ENCODE results near the gene EHD2.
"Not testable (repeated sequence)": the region's sequence is repeated elsewhere in the genome, so short reads cannot be mapped to it uniquely, and the experiment has no call there.

The EHD2 gene

DNA sequence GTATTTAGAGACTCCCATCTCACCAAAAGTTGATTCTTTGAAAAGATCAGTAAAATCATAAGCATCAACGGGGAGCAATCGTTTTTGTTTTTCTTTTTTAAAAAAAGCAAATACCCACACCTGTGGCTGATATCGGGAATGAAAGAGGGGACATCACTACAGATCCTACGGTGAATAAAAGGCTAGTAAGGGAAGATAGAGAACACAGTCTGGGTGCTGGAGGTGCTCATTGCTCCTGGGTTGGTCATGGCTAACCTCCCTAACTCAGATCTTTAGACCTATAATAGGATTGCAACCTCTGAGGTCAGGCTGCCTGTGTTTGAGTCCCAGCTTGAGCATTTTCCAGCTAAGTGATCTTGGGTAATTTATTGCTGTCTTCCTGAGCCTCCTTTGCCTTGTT is 1.1 kb downstream of the EHD2 start:
- no peak for DNase-seq (ENCODE audit: low read depth in 2 of 2)

DNA sequence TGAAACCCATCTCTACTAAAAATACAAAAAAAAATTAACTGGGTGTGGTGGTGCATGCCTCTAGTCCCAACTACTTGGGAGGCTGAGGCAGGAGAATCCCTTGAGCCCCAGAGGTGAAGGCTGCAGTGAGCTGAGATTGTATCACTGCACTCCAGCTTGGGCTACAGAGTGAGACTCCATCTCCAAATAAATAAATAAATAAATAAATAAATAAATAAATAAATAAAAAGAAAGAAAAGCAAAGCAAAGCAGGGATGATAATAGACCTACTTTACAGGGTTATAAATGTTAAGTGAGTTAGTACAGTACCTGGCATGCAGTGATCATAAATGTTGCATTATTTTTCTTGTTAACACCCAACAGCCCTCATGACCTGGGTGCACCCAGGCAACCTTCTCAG is 1.6 kb downstream of the EHD2 start:
- DNase-seq (ENCODE audit: low read depth in 2 of 2), result not testable (repeated sequence)

GRCh38 chr19:47716270-47716937 is 3.2 kb downstream of the EHD2 start:
- no peak for DNase-seq (ENCODE audit: low read depth in 2 of 2)

GRCh38 chr19:47718415-47719046 is 5.3 kb downstream of the EHD2 start:
- DNase-seq (ENCODE audit: low read depth in 2 of 2), result not testable (repeated sequence)

DNA sequence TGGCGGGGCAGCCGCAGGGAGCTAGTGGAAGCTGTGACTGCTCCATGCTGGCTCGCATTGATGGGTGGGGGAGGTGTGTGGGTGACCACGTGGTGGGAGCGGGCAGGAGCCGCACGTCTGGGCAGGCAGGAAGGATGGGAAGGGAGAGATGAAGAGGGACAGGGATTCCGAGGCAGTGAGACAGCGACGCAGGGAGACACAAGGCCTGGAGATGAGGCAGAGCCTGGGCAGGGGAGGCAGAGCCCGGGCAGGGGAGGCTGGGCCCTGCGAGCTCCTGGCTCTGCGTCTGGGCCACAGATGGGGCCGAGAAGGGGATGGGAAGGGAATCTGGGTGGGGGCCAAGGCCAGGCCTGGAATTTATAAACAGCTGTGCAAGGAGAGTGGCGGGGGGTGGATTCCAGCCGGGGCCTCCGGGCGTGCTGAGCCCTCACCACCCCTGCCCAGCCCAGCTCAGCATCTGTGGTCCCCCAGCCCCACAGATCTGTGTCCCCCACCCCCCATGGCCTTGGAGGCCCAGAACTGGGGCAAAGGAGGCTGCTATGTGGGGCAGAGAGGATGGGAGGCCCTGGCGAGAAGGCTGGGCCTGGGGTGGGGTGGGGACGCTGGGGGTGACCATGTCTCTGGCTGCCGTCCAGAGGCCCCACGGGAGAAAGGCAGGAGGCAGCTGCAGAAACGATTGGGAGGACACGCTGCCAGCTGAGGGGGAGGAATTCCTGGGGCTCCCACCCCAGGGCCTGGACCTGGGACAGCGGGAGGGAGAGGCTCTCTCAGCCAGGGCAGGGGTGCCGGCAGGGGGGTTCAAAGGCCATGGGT is 6.0 kb downstream of the EHD2 start:
- DNase-seq (ENCODE audit: low read depth in 2 of 2), result no peak

DNA sequence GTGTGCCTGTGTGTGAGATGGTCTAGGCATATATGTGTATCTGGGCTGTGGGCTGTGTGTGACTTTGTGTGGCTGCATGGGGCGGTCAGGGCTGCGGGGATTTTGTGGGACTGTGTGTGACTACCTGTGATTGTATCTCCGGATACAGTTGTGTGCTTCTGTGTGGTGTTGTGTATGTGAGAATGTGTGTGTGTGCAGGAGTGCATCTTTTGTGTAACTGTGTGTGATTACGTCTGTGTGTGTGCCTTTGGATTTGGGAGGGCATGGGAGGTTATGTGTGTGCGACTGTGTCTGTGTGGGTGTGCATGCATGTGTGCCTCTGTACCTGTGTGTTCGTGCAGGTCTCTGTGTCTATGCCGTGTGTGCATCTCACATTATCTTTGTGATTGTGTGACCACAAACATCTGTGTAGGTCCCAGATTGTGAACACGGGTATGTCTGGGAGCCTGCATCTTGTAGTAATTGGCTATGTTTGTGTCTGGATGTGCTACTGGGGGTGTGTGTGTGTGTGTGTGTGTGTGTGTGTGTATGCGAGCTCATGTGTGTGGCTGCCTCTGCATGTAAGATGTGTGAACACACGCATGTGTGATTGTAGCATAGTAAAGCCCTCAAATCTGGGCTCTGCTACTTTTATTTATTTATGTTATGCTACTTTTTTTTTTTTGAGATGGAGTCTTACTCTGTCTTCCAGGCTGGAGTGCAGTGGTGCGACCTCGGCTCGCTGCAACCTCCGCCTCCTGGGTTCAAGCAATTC is 7.6 kb downstream of the EHD2 start:
- DNase-seq (ENCODE audit: low read depth in 2 of 2), result no peak

DNA sequence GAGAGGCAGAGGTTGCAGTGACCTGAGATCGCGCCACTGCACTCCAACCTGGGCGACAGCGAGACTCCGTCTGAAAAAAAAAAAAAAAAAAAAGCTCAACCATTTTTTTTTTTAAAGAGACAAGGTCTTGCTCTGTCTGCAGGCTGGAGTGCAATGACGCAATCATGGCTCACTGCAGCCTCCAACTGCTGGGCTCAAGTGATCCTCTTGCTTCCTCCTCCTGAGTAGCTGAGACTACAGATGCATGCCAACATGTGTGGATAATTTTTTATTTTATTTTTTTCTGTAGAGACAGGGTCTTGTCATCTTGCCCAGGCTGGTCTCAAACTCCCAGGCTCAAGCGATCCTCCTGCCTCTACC is 10.3 kb downstream of the EHD2 start:
- no peak for DNase-seq (ENCODE audit: low read depth in 2 of 2)

GRCh38 chr19:47725759-47726401 is 12.7 kb downstream of the EHD2 start:
- no peak for DNase-seq (ENCODE audit: low read depth in 2 of 2)

- no peak for DNase-seq (ENCODE audit: low read depth in 2 of 2)
Measured at GRCh38 chr19:47726467-47726866, 13.2 kb downstream of the EHD2 start.

DNA sequence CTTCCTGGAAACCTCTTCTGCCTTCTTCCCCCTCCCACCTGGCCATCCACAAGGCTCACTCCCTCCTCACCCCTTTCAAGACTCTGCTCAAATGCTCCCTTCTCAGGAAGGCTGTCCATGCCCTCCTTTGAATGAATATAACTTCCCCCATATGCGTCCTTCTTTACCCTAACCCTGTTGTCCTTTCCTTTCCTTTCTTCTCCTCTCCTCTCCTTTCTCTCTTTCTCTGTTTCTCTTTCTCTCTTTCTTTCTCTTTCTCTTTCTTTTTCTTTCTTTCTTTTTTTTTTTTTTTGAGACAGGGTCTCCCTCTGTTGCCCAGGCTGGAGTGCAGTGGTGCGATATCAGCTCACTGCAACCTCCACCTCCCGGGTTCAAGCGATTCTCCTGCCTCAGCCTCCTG is 15.1 kb downstream of the EHD2 start:
- DNase-seq (ENCODE audit: low read depth in 2 of 2), result not testable (repeated sequence)

- DNase-seq (ENCODE audit: low read depth in 2 of 2), result no peak
Measured at GRCh38 chr19:47729468-47729798, 16.2 kb downstream of the EHD2 start.

DNA sequence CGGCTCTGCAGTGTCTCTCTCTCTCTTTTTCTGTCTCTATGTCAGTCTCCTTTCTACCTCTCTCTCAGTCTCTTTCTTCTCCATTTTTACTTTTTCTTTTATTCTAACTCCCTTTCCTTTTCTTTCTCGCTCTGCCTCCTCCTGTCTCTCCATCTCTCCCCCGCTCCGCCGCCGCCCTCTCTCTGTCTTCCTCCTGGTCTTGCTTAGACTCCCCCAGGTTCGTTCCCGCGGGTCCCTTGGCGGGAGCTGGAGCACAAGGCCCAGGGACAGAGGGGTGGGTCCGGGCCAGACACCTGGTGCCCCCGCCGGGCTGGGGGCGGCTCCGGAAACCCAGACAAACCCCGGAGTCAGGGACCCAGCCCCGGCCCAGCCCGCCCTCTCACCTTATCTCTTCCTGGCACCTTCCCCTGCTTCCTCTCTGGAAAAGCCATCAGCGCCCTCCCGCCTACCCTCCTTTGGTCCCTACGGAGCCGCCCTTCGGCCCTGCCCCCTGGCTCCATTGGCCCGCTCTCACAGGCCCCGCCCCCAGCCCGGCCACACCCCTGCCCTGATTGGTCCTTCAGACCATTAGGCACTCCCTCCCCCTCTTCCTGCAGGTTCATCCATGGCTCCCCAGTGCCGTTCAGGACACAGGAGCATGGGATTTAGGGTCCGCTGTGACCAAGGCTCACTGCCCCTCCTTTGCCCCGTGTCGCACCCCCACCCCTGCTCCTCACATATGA is 16.7 kb downstream of the EHD2 start:
- DNase-seq (ENCODE audit: low read depth in 2 of 2), result no peak

DNA sequence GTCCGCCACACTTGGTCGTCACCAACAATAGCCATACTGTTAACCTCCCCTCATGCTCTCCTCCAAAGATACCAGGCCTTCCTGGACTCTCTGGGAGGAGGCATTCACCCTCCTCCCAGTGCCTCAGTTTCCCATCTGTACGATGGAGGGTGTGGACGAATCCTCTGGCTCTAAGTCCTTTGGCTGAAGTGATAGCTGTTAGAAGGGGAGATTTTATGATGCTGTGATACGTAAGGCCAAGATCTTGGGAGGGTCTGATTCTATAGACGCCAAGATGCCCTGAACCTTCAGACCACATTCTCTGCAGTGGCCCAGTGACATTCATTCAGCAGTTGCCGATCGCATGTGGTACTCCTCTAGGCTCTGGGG is 17.3 kb downstream of the EHD2 start:
- DNase-seq (ENCODE audit: low read depth in 2 of 2), result no peak

DNA sequence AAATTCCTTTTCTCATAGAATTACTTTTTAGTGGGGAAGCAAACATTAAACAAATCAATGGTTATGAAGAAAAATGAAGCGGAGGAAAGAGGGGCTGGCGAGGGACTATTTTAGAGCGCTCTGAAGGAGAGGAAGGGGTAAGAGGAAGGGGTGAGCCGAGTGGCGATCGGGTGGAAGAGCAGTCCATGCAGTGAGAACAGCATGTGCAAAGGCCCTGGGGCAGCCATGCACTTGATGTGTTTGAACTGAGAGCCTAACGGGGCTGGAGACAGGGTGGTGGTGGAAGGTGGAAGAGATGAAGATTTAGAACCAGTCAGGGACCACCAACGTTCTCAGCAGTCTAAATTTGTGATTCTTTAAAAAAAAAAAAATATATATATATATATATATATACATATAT is 17.7 kb downstream of the EHD2 start:
- no peak for DNase-seq (ENCODE audit: low read depth in 2 of 2)

DNA sequence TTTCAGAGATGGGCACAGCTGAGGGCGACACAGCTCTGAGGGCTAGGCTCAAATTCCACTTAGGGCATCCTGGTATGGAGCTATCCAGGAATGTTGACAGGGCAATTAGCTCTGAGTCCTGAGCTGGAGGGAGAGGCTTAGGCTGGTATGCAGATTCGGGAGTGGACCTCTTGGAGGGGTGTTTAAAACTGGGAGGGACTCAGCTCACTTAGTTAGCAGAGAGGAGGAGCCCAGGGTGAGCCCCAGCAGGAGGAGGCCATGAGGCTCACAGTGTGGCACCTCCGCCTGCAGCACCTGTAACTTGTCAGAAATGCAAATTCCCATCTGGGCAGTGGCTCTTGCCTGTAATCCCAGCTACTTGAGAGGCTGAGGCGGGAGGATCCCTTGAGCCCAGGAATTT is 21.9 kb downstream of the EHD2 start:
- no peak for DNase-seq (ENCODE audit: low read depth in 2 of 2)

- no peak for DNase-seq (ENCODE audit: low read depth in 2 of 2)
Measured at GRCh38 chr19:47740866-47741519, 27.8 kb downstream of the EHD2 start.

- DNase-seq (ENCODE audit: low read depth in 2 of 2), result no peak
Measured at GRCh38 chr19:47741544-47742140, 28.4 kb downstream of the EHD2 start.

DNA sequence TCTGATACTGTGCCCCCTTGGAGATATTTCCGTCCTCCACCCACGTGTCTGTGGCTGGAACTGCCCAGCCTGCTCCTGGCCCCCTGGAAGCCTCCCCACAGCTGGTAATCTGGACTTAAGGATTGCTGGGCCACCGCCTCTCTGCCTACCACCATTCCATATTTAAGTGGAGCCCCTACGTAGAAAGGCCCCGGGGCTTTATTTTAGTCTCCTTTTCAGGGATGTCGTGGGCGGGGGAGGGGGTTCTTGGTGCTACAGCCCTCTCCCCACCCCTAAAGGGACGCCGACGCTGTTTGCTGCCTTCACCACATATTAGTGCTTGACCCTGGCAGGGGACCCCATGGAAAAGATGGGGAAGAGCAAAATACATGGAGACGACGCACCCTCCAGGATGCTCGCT is 29.4 kb downstream of the EHD2 start:
- DNase-seq (ENCODE audit: low read depth in 2 of 2), result no peak

- peak; percentile 96 to 98 for DNase-seq (ENCODE audit: low read depth in 2 of 2)
Measured at GRCh38 chr19:47745010-47745901, 32.0 kb downstream of the EHD2 start, which contains the start of gene NOP53. Gene NOP53, plus strand, starts transcription at chr19:47745546. Its CDS starts 14 bp downstream, at chr19:47745560.

All from stimulated activated CD8-positive, alpha-beta memory T cell treated with anti-CD3 and anti-CD28 coated beads, Interleukin-7, amount 100 ng/mL, for 1 hour (primary cell).